CD4-positive, alpha-beta T cell (primary cell): Measurements from ENCODE around the gene HIRA. TPM values are rescaled to one million over a fixed set of nuclear protein-coding genes. Genes with fewer than 3 reads are reported as not detected.

Source experiments
- ATAC-seq: fragments of 200-7000 bp; cut with Tn5 transposase; one replicate; pipeline ENCODE4 v1.10.0; 2022; ENCODE audit warnings: mild to moderate bottlenecking; ENCODE audit not compliant: poor library complexity
- CTCF ChIA-PET: fragments of 350-600 bp; sonication (Branson Sonifier 250); formaldehyde crosslinking; loops from one replicate; lab custom pipeline; 2021; ENCODE audit warnings: antibody characterized with exemption, inconsistent platforms; lab: Charles Lee
- POLR2A ChIA-PET: fragments of 350-600 bp; sonication (Branson Sonifier 250); formaldehyde crosslinking; loops from one replicate; lab custom pipeline; 2021; ENCODE audit warnings: antibody characterized with exemption, inconsistent platforms; lab: Charles Lee
- DNase-seq, 14 experiments: peaks; one replicate each; pipeline ENCODE4 v3.0.0-alpha.2; 2013 to 2020; ENCODE audit warnings: mixed read lengths in 2 of 14
- H3K27ac ChIP-seq, 2 donors: one replicate each; pipeline versions ENCODE4 v1.5.1 to v1.7.0; 2013; ENCODE audit warnings: low read length in 2 of 2, low read depth in 1 of 2, mild to moderate bottlenecking in 1 of 2
- H3K27me3 ChIP-seq, 2 experiments: 1 replicate in 1 of 2; 2 replicates in 1 of 2; pipeline versions ENCODE4 v1.6.1 to v1.7.0; 2013; ENCODE audit warnings: low read length in 2 of 2, control low read depth in 1 of 2, mild to moderate bottlenecking in 1 of 2, moderate library complexity in 1 of 2; ENCODE audit not compliant: insufficient read depth in 2 of 2, control insufficient read depth in 1 of 2
- H3K36me3 ChIP-seq: one replicate; pipeline ENCODE4 v1.6.1; 2013; ENCODE audit warnings: low read length, control low read depth; ENCODE audit not compliant: insufficient read depth
- H3K4me1 ChIP-seq: one replicate; pipeline ENCODE4 v1.6.1; 2013; ENCODE audit warnings: low read length, control low read depth; ENCODE audit not compliant: insufficient read depth
- H3K4me3 ChIP-seq: one replicate; pipeline ENCODE4 v1.5.1; 2013; ENCODE audit warnings: mild to moderate bottlenecking, low read length, moderate library complexity
- H3K9me3 ChIP-seq, 2 experiments: 1 replicate in 1 of 2; 2 replicates in 1 of 2; pipeline versions ENCODE4 v1.6.1 to v1.7.0; 2013; ENCODE audit warnings: low read length in 2 of 2, mild to moderate bottlenecking in 2 of 2, control low read depth in 1 of 2, moderate library complexity in 1 of 2; ENCODE audit not compliant: control insufficient read depth in 1 of 2, insufficient read depth in 1 of 2
- H3K27ac Mint-ChIP-seq: one replicate; pipeline ENCODE4 v1.8.0; 2020; ENCODE audit warnings: mixed read lengths
- H3K27me3 Mint-ChIP-seq: one replicate; pipeline ENCODE4 v1.8.0; 2021; ENCODE audit warnings: mixed read lengths
- H3K36me3 Mint-ChIP-seq: one replicate; pipeline ENCODE4 v1.8.0; 2021; ENCODE audit warnings: low read depth, mixed read lengths
- H3K4me1 Mint-ChIP-seq: one replicate; pipeline ENCODE4 v1.8.0; 2021; ENCODE audit warnings: low read depth, mixed read lengths
- H3K4me3 Mint-ChIP-seq: one replicate; pipeline ENCODE4 v1.8.0; 2020; ENCODE audit warnings: mild to moderate bottlenecking, mixed read lengths
- H3K9me3 Mint-ChIP-seq: one replicate; pipeline ENCODE4 v1.8.0; 2020; ENCODE audit warnings: mixed read lengths
- intact Hi-C, 2 experiments: fragments of 100-400 bp; cut with DNase I in 1 of 2; cut with micrococcal nuclease in 1 of 2; formaldehyde crosslinking; loops; one replicate each; pipeline versions ENCODE4 v1.15.1 to v1.9.0; 2023 to 2025; cut with DNase I, micrococcal nuclease
- polyA plus RNA-seq, 2 donors: library from polyadenylated mRNA; unstranded; fragments of 120-200 nt; gene quantifications; one replicate each; pipeline ENCODE4 v1.2.1, GENCODE V29; 2013
- total RNA-seq, 174 experiments: library from RNA in 2 of 174; stranded (reverse) in 2 of 174; gene quantifications; one replicate each; pipeline ENCODE4 v1.2.3 and lab custom pipeline; 2021 to 2026
- TF ChIP-seq, protein P1 (sequence below): fragments of 200-600 bp; IDR thresholded peaks from one replicate; pipeline ENCODE4 v1.8.0; 2022; ENCODE audit warnings: antibody characterized with exemption, mild to moderate bottlenecking

The HIRA gene, protein sequence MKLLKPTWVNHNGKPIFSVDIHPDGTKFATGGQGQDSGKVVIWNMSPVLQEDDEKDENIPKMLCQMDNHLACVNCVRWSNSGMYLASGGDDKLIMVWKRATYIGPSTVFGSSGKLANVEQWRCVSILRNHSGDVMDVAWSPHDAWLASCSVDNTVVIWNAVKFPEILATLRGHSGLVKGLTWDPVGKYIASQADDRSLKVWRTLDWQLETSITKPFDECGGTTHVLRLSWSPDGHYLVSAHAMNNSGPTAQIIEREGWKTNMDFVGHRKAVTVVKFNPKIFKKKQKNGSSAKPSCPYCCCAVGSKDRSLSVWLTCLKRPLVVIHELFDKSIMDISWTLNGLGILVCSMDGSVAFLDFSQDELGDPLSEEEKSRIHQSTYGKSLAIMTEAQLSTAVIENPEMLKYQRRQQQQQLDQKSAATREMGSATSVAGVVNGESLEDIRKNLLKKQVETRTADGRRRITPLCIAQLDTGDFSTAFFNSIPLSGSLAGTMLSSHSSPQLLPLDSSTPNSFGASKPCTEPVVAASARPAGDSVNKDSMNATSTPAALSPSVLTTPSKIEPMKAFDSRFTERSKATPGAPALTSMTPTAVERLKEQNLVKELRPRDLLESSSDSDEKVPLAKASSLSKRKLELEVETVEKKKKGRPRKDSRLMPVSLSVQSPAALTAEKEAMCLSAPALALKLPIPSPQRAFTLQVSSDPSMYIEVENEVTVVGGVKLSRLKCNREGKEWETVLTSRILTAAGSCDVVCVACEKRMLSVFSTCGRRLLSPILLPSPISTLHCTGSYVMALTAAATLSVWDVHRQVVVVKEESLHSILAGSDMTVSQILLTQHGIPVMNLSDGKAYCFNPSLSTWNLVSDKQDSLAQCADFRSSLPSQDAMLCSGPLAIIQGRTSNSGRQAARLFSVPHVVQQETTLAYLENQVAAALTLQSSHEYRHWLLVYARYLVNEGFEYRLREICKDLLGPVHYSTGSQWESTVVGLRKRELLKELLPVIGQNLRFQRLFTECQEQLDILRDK
- total RNA-seq (10 to 100 TPM; 15.2 to 15.5 TPM), total RNA-seq (lab: John Stamatoyannopoulos, UW) (6.0 to 18.0 (median 10.5) reads per million in 172 experiments)
- polyA plus RNA-seq (2013, experiment 1 of 2): 18.6 TPM
- 19.8 TPM for polyA plus RNA-seq (2013, experiment 2 of 2)

DNA sequence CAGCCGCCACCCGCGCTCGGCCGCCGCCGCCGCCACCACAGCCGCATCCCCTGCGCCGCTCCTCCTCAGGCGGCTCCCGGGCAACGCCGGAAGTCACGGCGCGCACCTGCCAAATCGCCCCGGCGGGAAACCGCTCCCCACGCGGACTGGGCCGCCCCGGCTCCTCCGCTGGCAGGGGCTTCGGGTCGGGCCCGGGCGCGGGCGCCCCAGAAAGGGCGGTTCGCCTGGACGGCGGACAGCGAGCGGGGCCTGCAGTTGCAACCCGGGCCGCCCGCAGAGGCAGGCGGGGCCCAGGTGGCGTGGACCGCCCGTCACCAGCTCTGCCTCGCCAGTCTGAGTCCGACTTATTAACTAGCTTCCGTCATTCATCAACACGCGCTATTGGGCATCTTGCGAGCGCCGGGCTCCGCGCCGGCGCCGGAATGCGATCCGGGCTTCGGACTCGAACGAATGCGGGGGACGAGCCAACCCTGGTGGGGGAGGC is at the start of gene HIRA:
Gene HIRA, minus strand, starts transcription at position 85 of the 484 bp plus-strand sequence. CDS start 257 bp downstream, outside the sequence.
- ChIA-PET POLR2A (interaction anchor here (1.0 to 5.7 kb wide), 14 partner anchors 9 to 962 kb away, joined by 3 to 94 read pairs (median 6); partner anchors contain the start of genes C22orf39, CDC45, CLTCL1 and DGCR2), CTCF (interaction anchor here (0.6 to 1.0 kb wide), 2 partner anchors 11 to 20 kb away, joined by 3 read pairs; no protein-coding TSS in a partner anchor)
- peak within 1 kb of the TSS; percentile 89 for H3K4me3 ChIP-seq
- peak; percentile 63 for ATAC-seq
- H3K36me3 ChIP-seq: peaks cover 13% of the 10 kb centered on the region
- DNase-seq: peak; percentile 69 to 92 (median 82)
- peaks cover 39% of the 10 kb centered on the region for H3K4me1 ChIP-seq
- H3K4me1 Mint-ChIP-seq: peaks cover 54% of the 10 kb centered on the region
- intact Hi-C loops: loop anchor here (1.0 to 5.0 kb wide), 4 partner anchors 15 to 139 kb away; partner anchors contain the start of genes CDC45 (in 2 of the 2), UFD1 (in 2 of the 2), C22orf39 (in 1 of the 2) and CLTCL1 (in 1 of the 2)
- peaks cover 36% of the 10 kb centered on the region for H3K36me3 Mint-ChIP-seq
- peak within 1 kb of the TSS; percentile 97 for H3K4me3 Mint-ChIP-seq
- no peaks in the 10 kb centered on the region for H3K9me3 ChIP-seq
- peak within 1 kb of the TSS; percentile 87 to 88 for H3K27ac ChIP-seq
- peak within 1 kb of the TSS; percentile 95 for H3K27ac Mint-ChIP-seq
- H3K9me3 Mint-ChIP-seq: no peaks in the 10 kb centered on the region
- no peaks in the 10 kb centered on the region for H3K27me3 ChIP-seq
- TF ChIP-seq, protein P1, sequence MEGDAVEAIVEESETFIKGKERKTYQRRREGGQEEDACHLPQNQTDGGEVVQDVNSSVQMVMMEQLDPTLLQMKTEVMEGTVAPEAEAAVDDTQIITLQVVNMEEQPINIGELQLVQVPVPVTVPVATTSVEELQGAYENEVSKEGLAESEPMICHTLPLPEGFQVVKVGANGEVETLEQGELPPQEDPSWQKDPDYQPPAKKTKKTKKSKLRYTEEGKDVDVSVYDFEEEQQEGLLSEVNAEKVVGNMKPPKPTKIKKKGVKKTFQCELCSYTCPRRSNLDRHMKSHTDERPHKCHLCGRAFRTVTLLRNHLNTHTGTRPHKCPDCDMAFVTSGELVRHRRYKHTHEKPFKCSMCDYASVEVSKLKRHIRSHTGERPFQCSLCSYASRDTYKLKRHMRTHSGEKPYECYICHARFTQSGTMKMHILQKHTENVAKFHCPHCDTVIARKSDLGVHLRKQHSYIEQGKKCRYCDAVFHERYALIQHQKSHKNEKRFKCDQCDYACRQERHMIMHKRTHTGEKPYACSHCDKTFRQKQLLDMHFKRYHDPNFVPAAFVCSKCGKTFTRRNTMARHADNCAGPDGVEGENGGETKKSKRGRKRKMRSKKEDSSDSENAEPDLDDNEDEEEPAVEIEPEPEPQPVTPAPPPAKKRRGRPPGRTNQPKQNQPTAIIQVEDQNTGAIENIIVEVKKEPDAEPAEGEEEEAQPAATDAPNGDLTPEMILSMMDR: no peak
- no peaks in the 10 kb centered on the region for H3K27me3 Mint-ChIP-seq

DNA sequence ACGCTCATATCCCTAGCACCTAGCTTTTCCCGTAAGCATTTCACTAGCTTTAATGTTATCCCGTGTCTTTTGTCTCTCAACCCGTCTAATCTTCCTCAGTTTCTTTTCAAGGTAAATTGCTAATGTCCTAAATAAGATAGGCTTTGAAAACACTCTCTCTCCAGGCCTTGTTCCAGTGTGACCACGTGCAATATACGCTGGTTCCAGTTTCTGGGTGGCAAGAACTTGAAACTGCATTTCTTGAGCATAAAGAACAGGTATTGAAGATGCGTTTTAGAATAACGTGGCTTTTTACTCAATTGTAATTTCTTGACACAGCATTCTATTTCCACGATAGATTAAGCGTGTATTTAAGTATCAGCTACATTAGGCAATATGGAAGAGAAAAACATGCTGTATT is 49.3 kb upstream of the HIRA start:
- Histone ChIP-seq H3K27me3 (no peaks in the 10 kb centered on the region), H3K4me1 (peaks cover 19% of the 10 kb centered on the region), H3K4me3 (no peak overlapping the region), H3K36me3 (peaks cover 5% of the 10 kb centered on the region), H3K9me3 (no peaks in the 10 kb centered on the region), H3K27ac (no peak overlapping the region)
- Mint-ChIP-seq H3K4me1 (peaks cover 30% of the 10 kb centered on the region), H3K9me3 (no peaks in the 10 kb centered on the region), H3K36me3 (peaks cover 11% of the 10 kb centered on the region), H3K27me3 (no peaks in the 10 kb centered on the region), H3K4me3 (peak overlapping the region; percentile 96), H3K27ac (peak overlapping the region; percentile 100)
- ATAC-seq: no peak
- ChIA-PET POLR2A (interaction anchor here (1.4 to 1.5 kb wide), 2 partner anchors 332 to 358 kb away, joined by 3 read pairs; partner anchors contain the start of gene DGCR2), CTCF (no interaction called here)
- TF ChIP-seq, protein P1: no peak
- no peak for DNase-seq
- intact Hi-C loops: loop anchor here in 1 of 2 experiments (2.0 to 10.0 kb wide), 2 partner anchors 190 to 444 kb away; partner anchors contain the start of gene CLTCL1
